Activated naive CD4-positive, alpha-beta T cell treated with anti-CD3 and anti-CD28 coated beads for 36 hours (primary cell): ENCODE measurements around the gene CENPA. TPM values are rescaled to one million over a fixed set of nuclear protein-coding genes. Genes with fewer than 3 reads are reported as not detected.

Source experiments
- CTCF ChIA-PET: fragments of 350-600 bp; sonication (Branson Sonifier 250); formaldehyde crosslinking; loops from one replicate; lab custom pipeline; 2021; ENCODE audit warnings: antibody characterized with exemption; lab: Charles Lee
- DNase-seq: peaks from one replicate; pipeline ENCODE4 v3.0.0-alpha.2; 2020
- H3K27ac Mint-ChIP-seq: one replicate; pipeline ENCODE4 v1.8.0; 2021; ENCODE audit warnings: mild to moderate bottlenecking, mixed read lengths
- H3K27me3 Mint-ChIP-seq: one replicate; pipeline ENCODE4 v1.8.0; 2021; ENCODE audit warnings: low read depth, mixed read lengths
- H3K36me3 Mint-ChIP-seq: one replicate; pipeline ENCODE4 v1.8.0; 2021; ENCODE audit warnings: low read depth, mixed read lengths
- H3K4me1 Mint-ChIP-seq: one replicate; pipeline ENCODE4 v1.8.0; 2021; ENCODE audit warnings: low read depth, mixed read lengths
- H3K4me3 Mint-ChIP-seq: one replicate; pipeline ENCODE4 v1.8.0; 2021; ENCODE audit warnings: mild to moderate bottlenecking, moderate library complexity, mixed read lengths
- H3K9me3 Mint-ChIP-seq: one replicate; pipeline ENCODE4 v1.8.0; 2021; ENCODE audit warnings: mixed read lengths
- intact Hi-C: fragments of 100-400 bp; cut with micrococcal nuclease; formaldehyde crosslinking; loops from one replicate; pipeline ENCODE4 v1.15.1; 2023
- total RNA-seq, 2 experiments: library from RNA; stranded (reverse); gene quantifications; one replicate each; pipeline ENCODE4 v1.2.3, GENCODE V29; 2021

CENPA gene
- total RNA-seq, 2 experiments from 2014 or later, result 42.9 to 43.6 TPM

DNA sequence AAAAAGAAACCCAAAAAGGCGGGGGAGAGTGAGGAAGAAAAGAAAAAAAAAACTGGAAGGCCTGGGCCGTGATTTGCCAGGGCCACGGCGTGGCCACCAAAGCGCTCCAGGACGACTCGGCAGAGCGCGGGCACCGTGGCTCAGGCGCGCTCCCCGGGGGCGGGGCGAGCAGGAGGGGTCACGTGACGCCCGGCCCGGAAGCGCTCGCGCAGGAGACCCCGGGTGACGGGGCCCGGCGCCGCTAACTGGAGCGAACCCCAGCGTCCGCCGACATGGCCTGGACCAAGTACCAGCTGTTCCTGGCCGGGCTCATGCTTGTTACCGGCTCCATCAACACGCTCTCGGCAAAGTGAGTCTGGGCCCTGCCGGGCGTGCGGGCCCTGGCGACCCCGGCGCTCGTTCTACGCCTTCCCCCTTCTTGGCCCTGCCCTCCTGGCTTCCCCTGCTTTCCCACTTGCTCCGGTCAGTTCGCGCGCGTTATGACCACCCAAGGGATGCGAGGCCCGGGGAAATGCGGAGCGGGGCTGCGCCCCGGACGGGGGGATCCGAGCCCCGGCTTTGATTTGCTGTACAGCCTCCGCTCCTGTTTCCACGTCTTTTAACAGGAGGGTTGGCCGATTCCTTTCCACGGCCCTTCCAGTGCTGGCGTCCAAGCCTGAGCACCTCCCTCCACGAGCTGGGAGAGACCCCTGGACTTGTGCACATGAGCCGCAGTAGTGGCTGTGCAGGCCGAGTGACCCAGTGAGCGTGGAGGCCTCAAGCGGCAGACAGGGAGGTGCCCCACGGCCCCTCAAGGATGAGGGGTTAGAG, 21.6 kb upstream of the CENPA start, which contains the start of gene SLC35F6:
TSS of gene SLC35F6 (plus strand) at position 207 of the 810 bp plus-strand sequence. CDS start at position 273, 66 bp downstream.
- peak within 1 kb of the TSS; percentile 81 for H3K27ac Mint-ChIP-seq
- no peaks in the 10 kb centered on the region for H3K36me3 Mint-ChIP-seq
- intact Hi-C loops, result loop anchor here (1.0 kb wide), 1 partner anchor 21 kb away; no protein-coding TSS in a partner anchor
- H3K9me3 Mint-ChIP-seq, result no peaks in the 10 kb centered on the region
- CTCF ChIA-PET, result no interaction called here
- H3K4me1 Mint-ChIP-seq, result peaks cover 44% of the 10 kb centered on the region
- no peaks in the 10 kb centered on the region for H3K27me3 Mint-ChIP-seq
- H3K4me3 Mint-ChIP-seq, result peak within 1 kb of the TSS; percentile 91
- peak; percentile 81 for DNase-seq

DNA sequence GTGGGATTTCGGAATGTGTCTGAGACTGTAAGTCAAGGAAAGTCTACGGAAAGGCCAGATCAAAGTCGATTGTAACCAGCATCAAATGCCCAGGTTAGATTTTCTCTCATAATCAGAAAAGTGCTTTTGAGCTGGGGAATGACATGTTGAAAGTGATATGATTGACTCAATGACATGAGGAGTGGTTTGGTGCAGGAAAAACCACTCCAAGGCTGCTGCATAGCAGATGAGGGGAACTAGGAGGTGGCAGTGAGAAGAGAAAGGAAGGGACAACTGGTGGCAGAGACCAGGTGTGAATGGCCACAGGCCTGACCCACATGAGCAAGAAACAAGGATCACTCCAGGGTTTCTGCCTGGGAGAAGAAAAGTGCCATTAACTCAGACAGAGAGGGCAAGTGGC, 20.9 kb upstream of the CENPA start:
- Mint-ChIP-seq H3K4me3 (peak overlapping the region; percentile 91), H3K9me3 (no peaks in the 10 kb centered on the region), H3K4me1 (peaks cover 48% of the 10 kb centered on the region), H3K27me3 (no peaks in the 10 kb centered on the region), H3K27ac (peak overlapping the region; percentile 81), H3K36me3 (no peaks in the 10 kb centered on the region)
- peak; percentile 10 for DNase-seq
- intact Hi-C loops, result loop anchor here (1.0 kb wide), 1 partner anchor 20 kb away; no protein-coding TSS in a partner anchor
- CTCF ChIA-PET, result no interaction called here

DNA sequence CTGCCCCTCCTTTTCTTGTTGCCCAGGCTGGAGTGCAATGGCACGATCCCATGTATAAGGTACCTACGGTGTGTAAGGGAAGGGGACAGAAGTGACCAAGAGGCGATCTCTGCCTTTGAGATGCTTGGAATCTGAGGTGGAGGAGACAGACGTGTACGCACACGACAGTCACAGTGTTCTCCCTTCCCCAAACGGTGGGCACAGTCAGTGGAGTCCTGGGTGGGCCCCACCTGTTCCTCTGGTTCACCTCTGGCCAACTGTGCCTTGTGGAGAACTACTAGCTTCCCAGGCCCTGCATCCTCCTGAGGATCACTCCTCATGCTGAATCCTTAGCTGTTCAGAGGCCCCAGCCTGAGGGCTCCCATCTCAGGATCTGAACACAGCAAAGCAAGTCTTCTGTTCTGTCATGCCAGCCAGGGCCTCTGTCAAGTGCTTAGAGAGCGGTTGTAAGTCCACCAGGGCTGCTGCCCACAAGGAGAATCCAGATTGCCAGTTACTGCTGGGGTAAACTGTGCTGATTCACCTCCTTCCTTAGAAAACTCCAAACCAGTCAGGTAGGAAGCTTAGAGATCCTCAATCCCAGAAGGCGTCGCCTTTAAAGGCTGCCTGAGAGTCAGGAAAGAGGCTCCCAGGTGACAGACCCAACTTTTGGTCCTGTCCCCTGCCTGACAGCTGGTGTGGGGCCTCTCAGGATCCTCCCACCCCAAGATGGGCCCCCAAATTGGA, 20.2 kb upstream of the CENPA start:
- H3K27ac Mint-ChIP-seq, result peak overlapping the region; percentile 81
- no peak for DNase-seq
- peaks cover 51% of the 10 kb centered on the region for H3K4me1 Mint-ChIP-seq
- CTCF ChIA-PET, result no interaction called here
- intact Hi-C loops, result no loop called here
- no peaks in the 10 kb centered on the region for H3K27me3 Mint-ChIP-seq
- H3K4me3 Mint-ChIP-seq, result peak overlapping the region; percentile 91
- H3K36me3 Mint-ChIP-seq, result no peaks in the 10 kb centered on the region
- no peaks in the 10 kb centered on the region for H3K9me3 Mint-ChIP-seq

DNA sequence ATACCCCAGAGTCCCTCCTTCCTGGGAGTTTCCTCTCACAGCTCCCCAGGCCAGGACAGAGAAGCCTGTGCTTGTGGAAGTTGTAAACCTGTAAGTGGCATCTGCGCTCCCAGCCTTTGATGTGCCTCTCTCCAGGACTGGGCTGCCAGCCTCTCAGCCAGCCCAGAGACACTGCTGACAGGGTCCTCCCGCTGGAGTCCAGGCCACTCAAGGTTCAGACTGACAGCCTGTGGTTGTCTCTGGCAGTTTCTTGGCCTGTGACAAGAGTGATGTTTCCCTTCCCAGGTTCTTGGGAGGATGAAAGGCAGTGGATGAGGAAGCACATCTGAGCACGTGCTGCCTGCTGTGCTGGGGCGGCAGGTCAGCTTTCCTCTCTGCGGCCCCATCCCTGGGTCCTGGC, 18.7 kb upstream of the CENPA start:
- DNase-seq, result no peak
- no peak overlapping the region for H3K27ac Mint-ChIP-seq

DNA sequence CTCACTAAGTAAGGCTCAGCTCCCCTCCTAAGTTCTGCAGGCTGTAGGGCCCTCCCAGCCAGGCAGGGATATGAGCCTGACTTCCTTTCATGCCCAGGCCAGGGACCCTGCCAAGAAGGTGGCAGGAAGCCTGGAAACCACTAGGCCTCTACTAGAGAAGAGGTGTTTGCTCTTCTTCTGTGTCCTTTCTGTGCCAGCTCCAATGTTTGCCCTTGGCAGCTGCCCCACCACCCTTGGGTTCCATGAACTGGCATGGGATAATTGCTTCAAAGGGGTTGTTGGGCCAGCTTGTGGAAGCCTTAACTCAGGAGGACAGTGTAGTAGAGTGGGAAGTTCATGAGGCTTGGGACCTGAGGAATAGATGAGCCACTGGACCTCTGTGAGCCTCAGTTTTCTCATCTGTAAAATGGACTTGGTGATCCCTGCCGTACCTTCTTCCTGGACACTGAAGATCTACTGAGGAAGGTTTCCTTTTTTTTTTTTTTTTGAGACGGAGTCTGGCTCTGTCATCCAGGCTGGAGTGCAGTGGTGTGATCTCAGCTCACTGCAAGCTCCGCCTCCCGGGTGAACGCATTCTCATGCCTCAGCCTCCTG, 17.9 kb upstream of the CENPA start:
- Mint-ChIP-seq H3K4me3 (no peak overlapping the region), H3K4me1 (peaks cover 71% of the 10 kb centered on the region), H3K27me3 (no peaks in the 10 kb centered on the region), H3K36me3 (no peaks in the 10 kb centered on the region), H3K9me3 (no peaks in the 10 kb centered on the region), H3K27ac (no peak overlapping the region)
- intact Hi-C loops, result no loop called here
- CTCF ChIA-PET, result no interaction called here
- no peak for DNase-seq

More for the DNA sequence above, 18.7 kb upstream of the CENPA start:
- CTCF ChIA-PET, result no interaction called here
- Mint-ChIP-seq H3K4me3 (no peak overlapping the region), H3K36me3 (no peaks in the 10 kb centered on the region), H3K4me1 (peaks cover 64% of the 10 kb centered on the region), H3K9me3 (no peaks in the 10 kb centered on the region), H3K27me3 (no peaks in the 10 kb centered on the region)
- intact Hi-C loops, result no loop called here

DNA sequence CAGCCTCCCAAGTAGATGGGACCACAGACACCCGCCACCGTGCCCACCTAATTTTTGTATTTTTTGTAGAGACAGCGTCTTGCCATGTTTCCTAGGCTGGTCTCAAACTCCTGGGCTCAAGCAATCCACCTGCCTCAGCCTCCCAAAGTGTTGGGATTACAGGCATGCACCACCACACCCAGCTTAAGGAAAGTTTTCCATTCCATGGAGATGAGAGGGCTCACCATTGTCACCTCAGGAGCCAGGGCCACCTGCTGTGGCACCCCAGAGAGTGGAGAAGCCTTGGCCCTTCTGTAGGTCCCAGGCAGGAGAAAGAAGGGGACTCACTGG, 17.1 kb upstream of the CENPA start:
- no peak for DNase-seq
- H3K27me3 Mint-ChIP-seq, result no peaks in the 10 kb centered on the region
- no peak overlapping the region for H3K27ac Mint-ChIP-seq
- H3K9me3 Mint-ChIP-seq, result no peaks in the 10 kb centered on the region
- H3K36me3 Mint-ChIP-seq, result no peaks in the 10 kb centered on the region
- CTCF ChIA-PET, result interaction anchor here (0.7 kb wide), 1 partner anchor 164 kb away, joined by 4 read pairs; no protein-coding TSS in a partner anchor
- no peak overlapping the region for H3K4me3 Mint-ChIP-seq
- intact Hi-C loops, result no loop called here
- peaks cover 66% of the 10 kb centered on the region for H3K4me1 Mint-ChIP-seq

DNA sequence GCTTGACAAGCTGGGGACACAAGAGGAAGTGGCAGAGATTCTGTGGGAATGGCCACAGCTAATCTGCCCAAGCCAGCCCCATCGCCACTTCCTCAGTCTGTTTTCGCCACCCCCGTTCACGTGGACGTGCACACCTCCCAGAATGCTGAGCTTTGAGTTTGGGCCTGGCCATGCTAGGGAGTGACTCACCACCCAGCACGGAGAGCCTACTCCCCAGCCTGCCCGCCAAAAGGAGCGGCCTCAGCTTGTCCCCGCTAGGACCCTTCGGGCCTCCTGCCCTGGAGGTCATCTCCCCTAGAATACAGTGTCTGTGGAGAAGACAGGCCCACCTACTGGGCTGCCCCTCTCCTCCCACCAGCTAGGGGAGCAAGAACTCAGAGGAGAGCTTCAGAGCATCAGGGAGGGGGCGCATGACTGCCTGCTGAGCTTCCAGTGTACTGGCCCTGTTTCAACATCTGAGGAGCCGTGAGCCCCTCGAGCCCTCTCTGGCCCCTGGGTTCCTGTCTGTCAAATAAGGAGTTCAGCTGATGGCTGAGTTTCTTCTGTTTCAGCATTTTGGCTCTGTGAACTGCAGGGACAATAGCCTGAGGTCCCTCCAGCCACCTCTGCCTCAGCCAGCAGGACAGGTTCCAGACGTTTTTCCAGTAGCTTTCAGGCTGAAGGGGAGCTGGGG, 16.6 kb upstream of the CENPA start:
- intact Hi-C loops, result no loop called here
- no peak overlapping the region for H3K27ac Mint-ChIP-seq
- CTCF ChIA-PET, result interaction anchor here (0.7 kb wide), 1 partner anchor 164 kb away, joined by 4 read pairs; no protein-coding TSS in a partner anchor
- peaks cover 66% of the 10 kb centered on the region for H3K4me1 Mint-ChIP-seq
- H3K36me3 Mint-ChIP-seq, result no peaks in the 10 kb centered on the region
- no peak overlapping the region for H3K4me3 Mint-ChIP-seq
- no peak for DNase-seq
- H3K27me3 Mint-ChIP-seq, result no peaks in the 10 kb centered on the region
- H3K9me3 Mint-ChIP-seq, result no peaks in the 10 kb centered on the region

DNA sequence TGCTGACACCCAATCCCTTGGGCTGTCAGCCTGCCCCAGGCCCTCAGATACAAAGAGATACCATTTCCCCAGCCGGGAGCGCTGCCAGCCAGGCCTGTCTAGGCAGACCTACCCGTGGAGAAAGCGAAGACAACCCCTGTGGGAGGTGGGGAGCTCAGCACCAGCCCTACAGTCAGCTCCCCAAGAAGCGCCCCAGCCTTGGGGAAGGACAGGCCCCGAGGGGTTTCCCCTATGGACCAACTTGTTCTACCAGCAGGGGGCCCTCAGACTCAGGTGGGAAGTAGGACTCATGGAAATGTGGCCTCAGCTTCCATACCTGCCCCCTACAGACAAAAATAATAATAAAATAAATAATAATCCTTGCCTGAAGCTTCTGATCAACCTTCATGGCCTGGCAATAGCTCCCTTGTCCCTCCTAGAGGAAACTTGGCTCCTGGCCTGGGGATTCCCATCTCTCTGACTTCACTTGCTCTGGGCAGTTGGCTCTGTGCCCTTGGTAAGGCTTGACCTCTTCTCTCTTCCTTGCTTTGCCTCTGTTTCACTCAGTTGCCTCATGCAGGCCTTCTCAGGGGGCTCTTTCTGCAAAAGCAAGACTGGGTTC, 14.8 kb upstream of the CENPA start:
- H3K36me3 Mint-ChIP-seq, result no peaks in the 10 kb centered on the region
- CTCF ChIA-PET, result interaction anchor here (0.7 to 2.6 kb wide), 3 partner anchors 11 to 75 kb away, joined by 3 to 11 read pairs (median 3); no protein-coding TSS in a partner anchor
- intact Hi-C loops, result loop anchor here (1.0 to 5.0 kb wide), 2 partner anchors 14 to 171 kb away; no protein-coding TSS in a partner anchor
- no peaks in the 10 kb centered on the region for H3K9me3 Mint-ChIP-seq
- peak; percentile 64 for DNase-seq
- H3K27me3 Mint-ChIP-seq, result no peaks in the 10 kb centered on the region
- H3K4me3 Mint-ChIP-seq, result no peak overlapping the region
- H3K27ac Mint-ChIP-seq, result no peak overlapping the region
- H3K4me1 Mint-ChIP-seq, result peaks cover 51% of the 10 kb centered on the region

DNA sequence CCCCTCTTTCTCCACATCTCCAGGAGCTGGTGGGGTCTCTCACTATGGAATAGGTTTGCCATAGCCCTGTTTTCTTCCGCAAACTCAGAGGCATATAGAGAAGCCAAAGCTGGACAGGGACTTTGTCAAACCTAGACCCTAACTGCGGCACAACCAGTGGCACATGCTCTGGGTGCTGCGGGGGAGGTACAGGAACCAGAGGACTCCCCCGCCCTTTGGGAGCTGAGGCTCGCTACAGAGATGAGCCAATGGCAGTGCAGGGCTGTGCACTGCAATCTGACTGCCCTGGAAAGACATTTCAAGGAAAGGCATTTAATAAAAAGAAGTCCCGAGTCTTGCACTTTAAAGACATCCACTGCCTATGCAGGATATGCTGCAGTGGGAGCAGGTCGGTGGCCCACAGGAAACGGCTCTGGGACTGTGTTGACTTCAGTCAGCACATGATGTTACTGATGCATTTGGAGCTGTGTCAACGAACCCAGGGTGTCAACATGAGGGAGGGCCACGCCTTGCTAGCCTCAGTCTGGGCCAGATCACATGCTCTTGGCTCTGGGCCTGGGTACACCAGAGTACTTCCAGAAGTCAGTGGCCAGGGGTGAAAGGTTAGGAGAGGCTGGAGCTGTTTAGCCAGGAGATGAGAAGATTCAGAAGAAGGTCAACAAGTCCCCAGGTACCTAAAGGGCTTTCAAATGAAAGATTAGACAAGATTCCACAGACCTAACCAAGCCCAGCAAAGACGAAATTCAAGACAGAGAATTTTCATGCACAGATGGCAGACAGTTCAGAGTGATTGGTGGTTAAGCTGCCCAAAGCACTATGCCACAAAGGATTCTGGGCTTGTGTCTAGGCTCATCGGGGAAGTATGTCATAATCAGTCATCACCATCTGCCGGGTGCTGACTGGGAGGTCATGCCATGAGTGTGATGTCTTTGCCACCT, 13.5 kb upstream of the CENPA start:
- intact Hi-C loops, result loop anchor here (5.0 kb wide), 1 partner anchor 170 kb away; no protein-coding TSS in a partner anchor
- no peaks in the 10 kb centered on the region for H3K9me3 Mint-ChIP-seq
- H3K27me3 Mint-ChIP-seq, result no peaks in the 10 kb centered on the region
- peak; percentile 53 for DNase-seq
- peaks cover 41% of the 10 kb centered on the region for H3K4me1 Mint-ChIP-seq
- H3K36me3 Mint-ChIP-seq, result peaks cover 4% of the 10 kb centered on the region
- peak overlapping the region; percentile 13 for H3K27ac Mint-ChIP-seq
- CTCF ChIA-PET, result interaction anchor here (0.6 to 2.6 kb wide), 5 partner anchors 15 to 1231 kb away, joined by 3 to 11 read pairs (median 6); no protein-coding TSS in a partner anchor
- H3K4me3 Mint-ChIP-seq, result no peak overlapping the region

DNA sequence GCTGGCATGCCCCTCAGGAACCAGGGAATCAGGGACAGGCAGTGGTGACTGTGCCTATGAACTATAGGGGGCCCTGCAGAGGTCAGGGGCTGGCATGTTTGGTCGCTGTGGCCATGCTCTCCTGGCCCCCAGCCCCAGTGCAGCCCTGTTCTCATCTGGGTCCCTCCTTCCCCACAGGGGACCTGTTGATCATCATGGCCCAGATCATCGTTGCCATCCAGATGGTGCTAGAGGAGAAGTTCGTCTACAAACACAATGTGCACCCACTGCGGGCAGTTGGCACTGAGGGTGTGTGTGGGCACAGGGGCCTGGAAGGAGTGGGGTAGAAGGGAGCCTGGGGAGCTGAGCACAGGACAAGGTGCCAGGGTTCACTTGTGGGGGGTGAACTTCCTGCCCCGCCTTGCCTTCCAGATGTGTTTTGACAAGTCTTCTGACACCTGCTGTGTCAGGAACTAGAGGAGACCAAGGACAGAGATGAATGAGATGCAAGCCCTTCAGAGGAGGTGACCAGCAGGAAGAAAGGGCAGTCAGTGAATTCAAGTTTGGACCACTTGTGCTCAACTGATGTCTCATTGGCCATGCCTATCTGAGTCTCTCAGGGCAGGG, 9.6 kb upstream of the CENPA start:
- intact Hi-C loops, result no loop called here
- Mint-ChIP-seq H3K4me3 (no peak overlapping the region), H3K36me3 (peaks cover 12% of the 10 kb centered on the region), H3K27me3 (no peaks in the 10 kb centered on the region), H3K27ac (no peak overlapping the region), H3K4me1 (peaks cover 26% of the 10 kb centered on the region), H3K9me3 (no peaks in the 10 kb centered on the region)
- CTCF ChIA-PET, result interaction anchor here (0.9 kb wide), 1 partner anchor 66 kb away, joined by 3 read pairs; no protein-coding TSS in a partner anchor
- DNase-seq, result no peak
